H7 (cell line): ENCODE data around the gene ENTREP1. TPM values are rescaled to one million over a fixed set of nuclear protein-coding genes. Genes with fewer than 3 reads are reported as not detected.

Source experiments
- DNase-seq: peaks from one replicate; pipeline ENCODE4 v3.0.0; 2012
- H3K27me3 ChIP-seq: 2 replicates; pipeline ENCODE4 v1.6.0; 2011; ENCODE audit warnings: mild to moderate bottlenecking, low read length; ENCODE audit not compliant: control insufficient read depth, insufficient read depth
- H3K36me3 ChIP-seq: replicated peaks from 2 replicates; pipeline ENCODE4 v1.5.1; 2011; ENCODE audit warnings: low read length; ENCODE audit not compliant: control insufficient read depth, insufficient read depth
- H3K4me3 ChIP-seq: 2 replicates; pipeline ENCODE4 v1.5.1; 2011; ENCODE audit warnings: low read depth, mild to moderate bottlenecking, control low read depth, low read length, moderate library complexity; ENCODE audit not compliant: insufficient read depth
- total RNA-seq: library from RNA; depleted of rRNA; stranded (reverse); fragments of >200 nt; shearing (Covaris generic); gene quantifications from 2 replicates; pipeline ENCODE4 v1.2.3, GENCODE V29; 2014

The ENTREP1 gene
- total RNA-seq, 1 experiment from 2014 or later, result 8.6 TPM

DNA sequence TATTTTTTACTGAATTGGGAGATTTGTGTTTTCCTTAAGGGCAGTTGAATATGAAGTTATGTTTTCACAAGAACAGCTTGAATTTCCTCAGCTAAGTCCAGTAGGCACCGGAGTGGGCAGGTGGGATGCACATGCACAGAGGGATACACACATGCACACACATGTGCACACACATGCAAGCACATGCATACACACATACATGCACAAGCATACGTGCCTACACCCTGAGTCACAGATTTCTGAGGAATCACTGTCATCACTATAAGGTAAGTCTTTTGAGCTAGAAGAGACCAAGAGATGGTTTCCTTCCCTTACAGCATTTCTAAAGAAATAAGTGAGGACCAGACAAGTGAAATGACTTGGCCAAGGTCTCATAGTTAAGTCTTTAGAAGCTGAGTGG is 8.7 kb downstream of the ENTREP1 start:
- DNase-seq, result no peak
- H3K36me3 ChIP-seq, result no peaks in the 10 kb centered on the region
- no peak overlapping the region for H3K4me3 ChIP-seq
- H3K27me3 ChIP-seq, result no peaks in the 10 kb centered on the region

- H3K4me3 ChIP-seq, result no peak overlapping the region
- no peaks in the 10 kb centered on the region for H3K27me3 ChIP-seq
- no peaks in the 10 kb centered on the region for H3K36me3 ChIP-seq
- DNase-seq, result no peak
Observed at GRCh38 chr9:69334317-69334716, 9.3 kb downstream of the ENTREP1 start.

- H3K27me3 ChIP-seq, result no peaks in the 10 kb centered on the region
- DNase-seq, result no peak
Observed at GRCh38 chr9:69339620-69340019, 14.6 kb downstream of the ENTREP1 start.

DNA sequence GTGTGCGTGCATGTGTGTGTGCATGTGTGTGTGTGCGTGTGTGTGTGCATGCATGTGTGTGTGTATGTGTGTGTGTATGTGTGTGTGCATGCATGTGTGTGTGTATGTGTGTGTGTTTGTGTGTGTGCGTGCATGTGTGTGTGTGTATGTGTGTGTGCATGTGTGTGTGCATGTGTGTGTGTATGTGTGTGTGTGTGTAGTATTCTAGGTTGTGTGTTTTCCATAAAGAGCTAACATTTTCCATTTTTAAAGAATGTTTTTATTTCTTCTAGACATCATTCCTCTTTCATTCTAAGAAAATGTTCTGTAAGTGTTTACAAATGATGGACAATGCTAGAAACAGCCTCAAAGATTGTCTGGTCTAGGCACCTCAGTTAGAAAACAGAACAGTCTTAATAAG is 15.6 kb downstream of the ENTREP1 start:
- Histone ChIP-seq H3K27me3 (no peaks in the 10 kb centered on the region), H3K4me3 (no peak overlapping the region), H3K36me3 (no peaks in the 10 kb centered on the region)
- DNase-seq, result no peak

More at GRCh38 chr9:69339620-69340019, 14.6 kb downstream of the ENTREP1 start:
- Histone ChIP-seq H3K4me3 (no peak overlapping the region), H3K36me3 (no peaks in the 10 kb centered on the region)

DNA sequence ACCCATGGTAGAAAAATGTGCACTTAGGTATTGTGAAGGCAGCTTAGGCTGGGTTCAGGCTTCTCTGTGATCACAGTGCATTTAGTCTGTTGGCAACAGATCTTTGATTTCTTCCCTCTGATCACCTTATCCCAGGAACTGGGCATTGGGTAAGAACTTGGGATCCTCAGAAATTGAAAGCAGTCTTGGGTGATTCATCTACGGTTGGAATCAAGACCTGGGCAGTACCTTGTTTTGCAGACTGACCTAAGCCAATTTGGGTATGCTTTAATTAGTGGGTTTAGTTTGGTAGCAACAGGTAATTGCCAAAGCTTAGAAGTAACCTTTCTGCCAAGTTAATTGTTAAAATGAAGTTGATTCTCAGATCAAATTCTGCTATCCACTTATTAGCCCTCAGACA is 17.8 kb downstream of the ENTREP1 start:
- Histone ChIP-seq H3K36me3 (no peaks in the 10 kb centered on the region), H3K27me3 (no peaks in the 10 kb centered on the region), H3K4me3 (no peak overlapping the region)
- DNase-seq, result no peak

DNA sequence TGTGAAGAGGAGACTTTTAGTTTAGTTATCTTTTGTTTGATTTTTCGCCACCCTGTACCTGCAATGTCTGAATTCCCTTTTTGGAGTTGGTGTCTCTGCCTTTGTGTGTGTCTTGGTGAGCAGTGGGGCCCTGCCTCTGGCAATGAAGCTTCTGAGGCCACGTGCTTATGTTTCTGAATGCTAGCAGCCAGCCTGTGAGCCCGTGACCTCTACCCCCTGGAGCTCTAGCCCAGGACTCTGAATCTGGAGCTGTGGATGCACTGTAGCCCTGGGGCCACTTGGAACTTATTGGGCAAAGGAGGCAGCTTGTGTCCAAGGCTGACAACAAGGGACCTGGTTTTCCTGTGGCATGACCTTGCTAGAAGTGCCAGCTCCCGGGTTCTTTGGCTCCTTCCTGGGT is 19.4 kb downstream of the ENTREP1 start:
- no peak for DNase-seq
- no peak overlapping the region for H3K4me3 ChIP-seq
- no peaks in the 10 kb centered on the region for H3K36me3 ChIP-seq
- H3K27me3 ChIP-seq, result no peaks in the 10 kb centered on the region

DNA sequence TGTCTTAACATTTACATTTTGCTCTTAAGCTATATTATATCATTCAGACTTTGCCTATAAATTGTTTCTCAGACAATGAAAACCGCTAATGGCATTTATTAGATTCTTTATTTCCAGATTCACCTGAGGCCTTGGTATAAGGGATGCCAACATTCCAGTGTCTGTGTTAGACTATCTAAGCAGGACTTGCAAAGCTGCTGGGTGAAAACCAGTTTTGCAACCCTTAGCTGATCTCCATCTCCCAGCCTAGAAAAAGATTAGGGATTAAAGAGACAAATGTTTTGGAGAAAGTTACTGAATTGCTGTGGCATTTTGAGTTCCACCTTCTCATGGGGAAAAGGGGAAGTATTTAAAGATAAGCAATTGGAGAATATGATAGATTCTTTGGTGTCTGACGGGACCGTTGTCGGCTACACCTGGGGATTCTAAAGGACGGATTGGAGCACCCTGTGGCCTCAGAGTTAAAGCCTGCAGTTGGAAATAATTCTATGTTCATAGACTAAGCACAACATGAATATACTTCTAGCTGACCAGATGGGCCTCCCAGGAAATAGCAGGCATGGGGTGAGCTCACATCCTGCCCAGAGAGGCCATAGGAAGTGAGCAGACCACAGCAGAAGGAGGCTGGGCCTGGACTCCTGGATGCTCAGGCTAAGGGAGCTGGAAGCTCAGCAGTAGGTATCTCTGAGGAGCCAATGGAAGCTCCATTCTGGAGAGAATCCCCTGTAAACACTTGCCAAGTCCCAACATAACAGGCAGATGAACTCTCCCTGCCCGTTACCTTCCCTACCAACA is 21.8 kb downstream of the ENTREP1 start:
- DNase-seq, result no peak
- no peaks in the 10 kb centered on the region for H3K36me3 ChIP-seq
- H3K27me3 ChIP-seq, result no peaks in the 10 kb centered on the region
- H3K4me3 ChIP-seq, result no peak overlapping the region

DNA sequence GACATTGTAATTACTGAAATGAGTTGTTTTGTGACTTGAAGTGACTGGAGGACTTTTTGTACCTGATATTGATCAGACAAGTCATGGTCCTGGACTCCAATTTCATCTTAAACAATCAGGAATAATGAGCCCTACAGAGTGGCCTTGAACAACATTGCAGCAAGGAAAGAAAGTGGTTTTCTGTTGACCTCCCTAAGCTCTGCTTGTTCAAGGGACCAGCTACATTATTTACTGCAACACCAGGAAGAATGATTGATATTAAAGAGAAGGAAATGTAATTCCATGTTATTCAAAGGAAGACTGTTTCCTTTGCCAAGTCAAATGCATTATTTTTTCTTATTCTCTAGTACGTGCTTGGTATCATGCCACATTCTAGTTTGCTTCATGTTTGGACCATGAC is 22.6 kb downstream of the ENTREP1 start:
- Histone ChIP-seq H3K4me3 (no peak overlapping the region), H3K36me3 (no peaks in the 10 kb centered on the region), H3K27me3 (no peaks in the 10 kb centered on the region)
- no peak for DNase-seq

GRCh38 chr9:69351227-69351626 is 26.2 kb downstream of the ENTREP1 start:
- Histone ChIP-seq H3K4me3 (no peak overlapping the region), H3K27me3 (no peaks in the 10 kb centered on the region), H3K36me3 (no peaks in the 10 kb centered on the region)
- DNase-seq, result no peak

GRCh38 chr9:69355232-69355631 is 30.2 kb downstream of the ENTREP1 start:
- Histone ChIP-seq H3K4me3 (no peak overlapping the region), H3K36me3 (no peaks in the 10 kb centered on the region), H3K27me3 (no peaks in the 10 kb centered on the region)
- DNase-seq, result no peak

DNA sequence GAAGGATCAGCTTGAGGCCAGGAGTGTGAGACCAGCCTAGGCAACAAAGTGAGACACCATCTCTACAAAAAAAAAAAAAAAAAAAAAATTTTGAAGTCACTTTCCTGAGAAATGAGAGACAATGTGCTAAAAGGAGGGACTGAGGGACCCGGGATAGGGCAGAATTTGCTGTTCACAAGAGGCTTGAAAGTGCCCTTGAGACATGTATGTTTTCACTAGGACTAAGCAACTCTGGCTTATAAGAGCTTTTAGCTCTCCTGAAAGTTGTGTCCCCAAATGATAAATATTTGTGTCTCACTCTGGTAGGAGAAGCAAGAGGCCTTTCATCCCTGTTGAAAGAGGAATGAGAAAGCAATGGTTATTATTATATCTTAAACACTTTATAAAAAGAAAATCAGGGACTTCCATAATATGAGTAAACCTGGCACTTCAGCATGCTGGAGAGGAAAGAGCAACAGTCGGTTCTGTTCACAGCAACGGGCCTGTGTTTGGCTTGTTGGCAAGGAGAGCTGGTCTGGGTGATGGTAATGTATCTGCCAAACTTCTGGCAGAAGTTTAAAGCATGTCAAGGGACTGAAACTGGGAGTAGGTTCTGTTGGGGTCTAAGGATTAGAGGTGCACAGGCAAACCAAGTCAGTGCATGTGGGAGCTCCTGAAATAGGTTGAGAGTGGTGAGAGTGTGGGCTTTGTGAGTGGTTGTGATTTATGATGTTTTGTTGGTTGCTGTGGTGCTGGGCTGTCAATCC is 32.2 kb downstream of the ENTREP1 start:
- Histone ChIP-seq H3K36me3 (no peaks in the 10 kb centered on the region), H3K27me3 (no peaks in the 10 kb centered on the region)
- no peak for DNase-seq

DNA sequence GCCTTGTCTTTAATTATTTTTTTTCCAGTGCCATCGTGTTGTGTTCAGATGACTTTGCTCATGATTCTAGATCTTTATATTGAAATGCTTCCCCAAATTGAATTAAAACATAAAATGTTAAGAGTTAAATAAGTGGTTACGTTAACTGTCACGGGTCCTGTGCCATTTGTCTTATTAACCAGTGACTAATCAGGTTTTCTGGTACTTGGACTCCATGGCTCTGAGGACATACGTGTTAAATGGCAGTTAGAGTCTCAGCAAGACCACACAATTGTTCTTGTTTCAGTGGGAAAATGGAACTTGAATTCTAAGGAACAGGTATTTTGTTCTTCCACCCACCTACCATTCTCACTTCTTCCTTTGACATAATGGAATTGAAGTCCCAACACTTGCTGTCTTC is 32.8 kb downstream of the ENTREP1 start:
- H3K36me3 ChIP-seq, result no peaks in the 10 kb centered on the region
- no peak for DNase-seq
- no peaks in the 10 kb centered on the region for H3K27me3 ChIP-seq
- H3K4me3 ChIP-seq, result no peak overlapping the region

More for the DNA sequence above, 32.2 kb downstream of the ENTREP1 start:
- H3K4me3 ChIP-seq, result no peak overlapping the region

- H3K27me3 ChIP-seq, result no peaks in the 10 kb centered on the region
- H3K4me3 ChIP-seq, result no peak overlapping the region
- DNase-seq, result no peak
- H3K36me3 ChIP-seq, result no peaks in the 10 kb centered on the region
Observed at GRCh38 chr9:69363191-69363590, 38.2 kb downstream of the ENTREP1 start.

GRCh38 chr9:69364510-69365150 is 39.6 kb downstream of the ENTREP1 start:
- H3K27me3 ChIP-seq, result no peaks in the 10 kb centered on the region
- no peaks in the 10 kb centered on the region for H3K36me3 ChIP-seq
- H3K4me3 ChIP-seq, result no peak overlapping the region
- no peak for DNase-seq

DNA sequence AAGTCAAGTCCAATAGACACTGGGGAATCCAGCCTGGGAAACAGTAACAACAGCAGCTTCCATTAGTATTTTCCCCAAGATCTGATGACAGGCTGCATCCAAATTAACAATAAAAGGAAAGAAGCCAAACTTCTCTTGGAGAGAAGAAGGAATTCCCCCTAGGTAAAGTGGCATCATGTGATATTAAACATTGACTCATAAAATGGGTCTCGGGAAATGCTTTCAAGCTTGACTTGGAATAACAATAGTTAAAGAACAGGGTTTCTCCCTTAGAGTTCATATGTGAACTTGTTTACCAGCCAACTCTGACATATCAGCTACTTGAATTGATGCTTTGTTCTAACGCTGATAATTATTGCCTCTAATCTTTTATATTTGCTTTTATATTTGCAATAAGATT is 45.4 kb downstream of the ENTREP1 start:
- no peak for DNase-seq
- no peak overlapping the region for H3K4me3 ChIP-seq
- H3K36me3 ChIP-seq, result no peaks in the 10 kb centered on the region
- H3K27me3 ChIP-seq, result no peaks in the 10 kb centered on the region
